Panc1 (cell line): ENCODE results near the gene SNCG. TPM values are rescaled to one million over a fixed set of nuclear protein-coding genes. Genes with fewer than 3 reads are reported as not detected.
"Not testable (repeated sequence)": the region's sequence is repeated elsewhere in the genome, so short reads cannot be mapped to it uniquely, and the experiment has no call there.

ENCODE experiments used
- ATAC-seq: fragments of 200-7000 bp; cut with Tn5 transposase; 2 replicates; pipeline ENCODE4 v1.9.1; 2020; ENCODE audit warnings: mild to moderate bottlenecking, moderate library complexity
- BruUV-seq: library from RNA; stranded (reverse); fragments of 400-500 nt; replicated peaks from 2 replicates; lab custom pipeline; 2021; lab: Mats Ljungman, UMichigan
- CTCF ChIA-PET: fragments of 300-600 bp; sonication (Branson Sonifier 250); formaldehyde crosslinking; loops from one replicate; lab custom pipeline; 2022; ENCODE audit warnings: antibody characterized with exemption; lab: Charles Lee
- POLR2A ChIA-PET: fragments of 300-600 bp; sonication (Branson Sonifier 250); formaldehyde crosslinking; loops from one replicate; lab custom pipeline; 2022; ENCODE audit warnings: antibody characterized with exemption; lab: Charles Lee
- DNase-seq: peaks from one replicate; pipeline ENCODE4 v3.0.0-alpha.2; 2010; ENCODE audit warnings: low read depth, low spot score
- H3K27ac ChIP-seq: 2 replicates; pipeline ENCODE4 v1.5.1; 2011; ENCODE audit warnings: mild to moderate bottlenecking, low read length, inconsistent platforms
- H3K27me3 ChIP-seq: fragments of 200-500 bp; sonication (Bioruptor generic); 2 replicates; pipeline ENCODE4 v1.6.0; 2014; ENCODE audit warnings: low read length, inconsistent platforms; ENCODE audit not compliant: control insufficient read depth, insufficient read depth
- H3K36me3 ChIP-seq: fragments of 200-500 bp; sonication (Bioruptor generic); 2 replicates; pipeline ENCODE4 v1.5.1; 2014; ENCODE audit warnings: inconsistent platforms, mild to moderate bottlenecking, low read length, moderate library complexity; ENCODE audit not compliant: control insufficient read depth, insufficient read depth
- H3K4me1 ChIP-seq: 2 replicates; pipeline ENCODE4 v1.5.1; 2011; ENCODE audit warnings: inconsistent platforms, mild to moderate bottlenecking, low read length, moderate library complexity; ENCODE audit not compliant: control insufficient read depth, insufficient read depth
- H3K4me3 ChIP-seq, 2 experiments: 2 replicates each; pipeline ENCODE4 v1.5.1; 2011 to 2012; ENCODE audit warnings: low read depth in 2 of 2, low read length in 2 of 2, mild to moderate bottlenecking in 2 of 2, inconsistent platforms in 1 of 2, moderate library complexity in 1 of 2
- H3K9me3 ChIP-seq: fragments of 200-500 bp; sonication (Bioruptor generic); 2 replicates; pipeline ENCODE4 v1.5.1; 2014; ENCODE audit warnings: low read depth, mild to moderate bottlenecking, inconsistent platforms, low read length, moderate library complexity; ENCODE audit not compliant: control insufficient read depth, insufficient read depth
- CTCF ChIP-seq: fragments of 450-650 bp; IDR thresholded peaks from 2 replicates; pipeline ENCODE4 v1.5.1; 2017; ENCODE audit warnings: mild to moderate bottlenecking
- POLR2AphosphoS5 ChIP-seq: IDR thresholded peaks from 2 replicates; pipeline ENCODE4 v1.6.1; 2012; ENCODE audit warnings: mild to moderate bottlenecking, low read depth, low read length, moderate library complexity
- REST ChIP-seq, 2 experiments: IDR thresholded peaks; 2 replicates each; pipeline ENCODE4 v1.6.1; 2011 to 2012; ENCODE audit warnings: low read depth in 2 of 2, control low read depth in 1 of 2, low read length in 1 of 2, mild to moderate bottlenecking in 1 of 2, moderate library complexity in 1 of 2; ENCODE audit not compliant: insufficient read depth in 1 of 2
- SIN3A ChIP-seq: IDR thresholded peaks from 2 replicates; pipeline ENCODE4 v1.6.1; 2012; ENCODE audit warnings: low read depth, mild to moderate bottlenecking, low read length, moderate library complexity, borderline replicate concordance; ENCODE audit not compliant: insufficient read depth
- TCF7L2 ChIP-seq: IDR thresholded peaks from 2 replicates; pipeline ENCODE4 v1.6.1; 2011; ENCODE audit warnings: mild to moderate bottlenecking, low read depth, low read length, inconsistent platforms
- in situ Hi-C: cut with HindIII; loops from 2 replicates; pipeline ENCODE4 v1.10.0; 2016; ENCODE audit warnings: low sequenced_read_pairs, low pct_unique_long_range_greater_than_20kb
- intact Hi-C: fragments of 100-400 bp; cut with micrococcal nuclease; formaldehyde crosslinking; loops from one replicate; pipeline ENCODE4 v1.10.0; 2022; ENCODE audit not compliant: unreplicated experiment
- total RNA-seq: library from RNA; stranded (reverse); gene quantifications from one replicate; pipeline ENCODE4 v1.2.1, GENCODE V29; 2021; ENCODE audit not compliant: unreplicated experiment

The SNCG gene
- total RNA-seq, 1 experiment from 2014 or later: 5.2 TPM

GRCh38 chr10:86981716-86982115 is 23.3 kb downstream of the SNCG start:
- no peak overlapping the region for H3K27ac ChIP-seq
- no peaks in the 10 kb centered on the region for H3K27me3 ChIP-seq
- ATAC-seq: no peak
- intact Hi-C loops (no loop called here), in situ Hi-C loops (no loop called here)
- H3K36me3 ChIP-seq: no peaks in the 10 kb centered on the region
- TF ChIP-seq SIN3A (no peak), CTCF (no peak), TCF7L2 (no peak), POLR2AphosphoS5 (no peak), REST (IDR thresholded peaks at IDR 0.05; ENCODE audit: insufficient read depth in 1 of 2, low read depth in 2 of 2, low read length in 1 of 2) (no peak)
- no peak for DNase-seq
- BruUV-seq: no TSS peak
- CTCF ChIA-PET: no interaction called here
- H3K4me1 ChIP-seq: no peaks in the 10 kb centered on the region
- no peak overlapping the region for H3K4me3 ChIP-seq
- POLR2A ChIA-PET: interaction anchor here (0.7 kb wide), 1 partner anchor 12 kb away, joined by 3 read pairs; no protein-coding TSS in a partner anchor
- H3K9me3 ChIP-seq: no peaks in the 10 kb centered on the region

- in situ Hi-C loops, H3K4me3 ChIP-seq, H3K27me3 ChIP-seq, POLR2A ChIA-PET, BruUV-seq, intact Hi-C loops, H3K27ac ChIP-seq, CTCF ChIA-PET, H3K36me3 ChIP-seq, ATAC-seq, H3K9me3 ChIP-seq, DNase-seq, H3K4me1 ChIP-seq: not testable (repeated sequence)
Measured at GRCh38 chr10:86984498-86984897, 26.1 kb downstream of the SNCG start.

- no peak for ATAC-seq
Measured at GRCh38 chr10:86988520-86988919, 30.1 kb downstream of the SNCG start.

More at GRCh38 chr10:86988520-86988919, 30.1 kb downstream of the SNCG start:
- Histone ChIP-seq H3K4me3 (no peak overlapping the region), H3K36me3 (no peaks in the 10 kb centered on the region), H3K4me1 (no peaks in the 10 kb centered on the region), H3K9me3 (no peaks in the 10 kb centered on the region), H3K27ac (no peak overlapping the region), H3K27me3 (no peaks in the 10 kb centered on the region)
- no peak for DNase-seq
- POLR2A ChIA-PET: no interaction called here
- no TSS peak for BruUV-seq
- TF ChIP-seq CTCF (no peak), POLR2AphosphoS5 (no peak), SIN3A (no peak), REST (IDR thresholded peaks at IDR 0.05; ENCODE audit: insufficient read depth in 1 of 2, low read depth in 2 of 2, low read length in 1 of 2) (no peak), TCF7L2 (no peak)
- CTCF ChIA-PET: interaction anchor here (0.8 kb wide), 1 partner anchor 21 kb away, joined by 3 read pairs; the partner anchor contains the start of gene ADIRF
- in situ Hi-C loops: no loop called here
- intact Hi-C loops: no loop called here
